ENCODE data around the gene DIAPH2.
A peak's percentile ranks its signal among the peaks of the same experiment; 100 is the strongest.

The DIAPH2 gene

GRCh38 chrX:97389761-97390192 is 705.1 kb downstream of the DIAPH2 start:
- TF ChIP-seq CSRNP3 (CRISPR knock-in tag; IDR thresholded peaks at IDR 0.05) = no peak
- peak; percentile 54 for ATAC-seq

- TF ChIP-seq GLIS3 (CRISPR knock-in tag; IDR thresholded peaks at IDR 0.05) (no peak), PPARA (CRISPR knock-in tag; IDR thresholded peaks at IDR 0.05; ENCODE audit: borderline replicate concordance) (no peak), SNAI2 (CRISPR knock-in tag; IDR thresholded peaks at IDR 0.05) (no peak), ISL1 (CRISPR knock-in tag; IDR thresholded peaks at IDR 0.05) (no peak), ZC3H10 (CRISPR knock-in tag; IDR thresholded peaks at IDR 0.05) (no peak), ZNF70 (CRISPR knock-in tag; IDR thresholded peaks at IDR 0.05) (no peak), PATZ1 (CRISPR knock-in tag; IDR thresholded peaks at IDR 0.05; ENCODE audit: borderline replicate concordance) (no peak), ZNF8 (CRISPR knock-in tag; IDR thresholded peaks at IDR 0.05) (no peak), TCF4 (CRISPR knock-in tag; IDR thresholded peaks at IDR 0.05; ENCODE audit: borderline replicate concordance) (no peak), POU6F1 (CRISPR knock-in tag; IDR thresholded peaks at IDR 0.05; ENCODE audit: borderline replicate concordance, low read depth) (no peak), TSHZ2 (CRISPR knock-in tag; IDR thresholded peaks at IDR 0.05) (no peak), ZFP30 (CRISPR knock-in tag; IDR thresholded peaks at IDR 0.05) (no peak), CSDC2 (CRISPR knock-in tag; IDR thresholded peaks at IDR 0.05) (no peak), TOX (CRISPR knock-in tag; IDR thresholded peaks at IDR 0.05; ENCODE audit: borderline replicate concordance) (no peak), OSR1 (CRISPR knock-in tag; IDR thresholded peaks at IDR 0.05) (no peak), ZNF565 (CRISPR knock-in tag; conservative IDR thresholded peaks at IDR 0.05; ENCODE audit: low read depth) (no peak)
- ATAC-seq = no peak
Observed at GRCh38 chrX:97397371-97397770, 712.7 kb downstream of the DIAPH2 start.

- ATAC-seq = no peak
Observed at GRCh38 chrX:97398030-97398551, 713.4 kb downstream of the DIAPH2 start.

More at GRCh38 chrX:97398030-97398551, 713.4 kb downstream of the DIAPH2 start:
- TF ChIP-seq CREB5 (CRISPR knock-in tag; IDR thresholded peaks at IDR 0.05; ENCODE audit: low read depth) (no peak), TSHZ2 (CRISPR knock-in tag; IDR thresholded peaks at IDR 0.05) (no peak), CSRNP3 (CRISPR knock-in tag; IDR thresholded peaks at IDR 0.05) (no peak), TCF4 (CRISPR knock-in tag; IDR thresholded peaks at IDR 0.05; ENCODE audit: borderline replicate concordance) (no peak), PPARA (CRISPR knock-in tag; IDR thresholded peaks at IDR 0.05; ENCODE audit: borderline replicate concordance) (no peak), ZNF70 (CRISPR knock-in tag; IDR thresholded peaks at IDR 0.05) (no peak), GLIS3 (CRISPR knock-in tag; IDR thresholded peaks at IDR 0.05) (no peak), TOX (CRISPR knock-in tag; IDR thresholded peaks at IDR 0.05; ENCODE audit: borderline replicate concordance) (no peak)
